NCI-H345 (cell line): ENCODE data around the gene ARHGAP45.
"Not testable (repeated sequence)": the region's sequence is repeated elsewhere in the genome, so short reads cannot be mapped to it uniquely, and the experiment has no call there.

Source experiments
- DNase-seq: peaks from one replicate; lab custom pipeline; 2025; lab: John Stamatoyannopoulos, UW

Gene ARHGAP45

GRCh38 chr19:1066748-1067340 lies at the start of gene ARHGAP45:
TSS of gene ARHGAP45 (plus strand) at chr19:1067167. CDS start at chr19:1067406, 239 bp downstream.
- DNase-seq, result no peak

GRCh38 chr19:1017906-1018305 lies 49.1 kb upstream of the ARHGAP45 start:
- DNase-seq, result no peak

- no peak for DNase-seq
These were observed 48.6 kb upstream of the ARHGAP45 start for GRCh38 chr19:1018393-1018792.

- DNase-seq, result no peak
These were observed 47.9 kb upstream of the ARHGAP45 start for GRCh38 chr19:1018932-1019615.

- DNase-seq, result no peak
These were observed 47.4 kb upstream of the ARHGAP45 start for GRCh38 chr19:1019616-1019961.

GRCh38 chr19:1019980-1020867 lies 46.7 kb upstream of the ARHGAP45 start:
- no peak for DNase-seq

- DNase-seq, result peak; percentile 97
These were observed 46.0 kb upstream of the ARHGAP45 start, which contains the start of gene TMEM259 for GRCh38 chr19:1020868-1021425. TSS of gene TMEM259 (minus strand) at chr19:1021123. CDS start at chr19:1020996, 127 bp downstream.

- DNase-seq, result not testable (repeated sequence)
These were observed 43.1 kb upstream of the ARHGAP45 start for GRCh38 chr19:1023883-1024188.

GRCh38 chr19:1025080-1025479 lies 41.9 kb upstream of the ARHGAP45 start:
- not testable (repeated sequence) for DNase-seq

- no peak for DNase-seq
These were observed 40.8 kb upstream of the ARHGAP45 start, which contains the start of gene CNN2 for GRCh38 chr19:1025960-1026782. TSS of gene CNN2 (plus strand) at chr19:1026608. CDS start at chr19:1026662, 54 bp downstream.

- DNase-seq, result no peak
These were observed 40.0 kb upstream of the ARHGAP45 start for GRCh38 chr19:1026783-1027649.

- no peak for DNase-seq
These were observed 39.3 kb upstream of the ARHGAP45 start for GRCh38 chr19:1027650-1028061.

- peak; percentile 46 for DNase-seq
These were observed 38.7 kb upstream of the ARHGAP45 start for GRCh38 chr19:1028062-1028926.

- DNase-seq, result no peak
These were observed 34.6 kb upstream of the ARHGAP45 start for GRCh38 chr19:1032264-1032867.

GRCh38 chr19:1035998-1036621 lies 30.9 kb upstream of the ARHGAP45 start:
- no peak for DNase-seq

- no peak for DNase-seq
These were observed 29.3 kb upstream of the ARHGAP45 start for GRCh38 chr19:1037621-1038064.

- no peak for DNase-seq
These were observed 27.9 kb upstream of the ARHGAP45 start for GRCh38 chr19:1038978-1039645.
